ENCODE data around the gene STARD10. TPM values are rescaled to one million over a fixed set of nuclear protein-coding genes. Genes with fewer than 3 reads are reported as not detected.

Gene STARD10
- total and polyA plus RNA-seq, 2 of the 8 experiments (the other 6 are each of a cell fraction or from before 2014, with no cell fraction given): 23.7 to 35.7 TPM

DNA sequence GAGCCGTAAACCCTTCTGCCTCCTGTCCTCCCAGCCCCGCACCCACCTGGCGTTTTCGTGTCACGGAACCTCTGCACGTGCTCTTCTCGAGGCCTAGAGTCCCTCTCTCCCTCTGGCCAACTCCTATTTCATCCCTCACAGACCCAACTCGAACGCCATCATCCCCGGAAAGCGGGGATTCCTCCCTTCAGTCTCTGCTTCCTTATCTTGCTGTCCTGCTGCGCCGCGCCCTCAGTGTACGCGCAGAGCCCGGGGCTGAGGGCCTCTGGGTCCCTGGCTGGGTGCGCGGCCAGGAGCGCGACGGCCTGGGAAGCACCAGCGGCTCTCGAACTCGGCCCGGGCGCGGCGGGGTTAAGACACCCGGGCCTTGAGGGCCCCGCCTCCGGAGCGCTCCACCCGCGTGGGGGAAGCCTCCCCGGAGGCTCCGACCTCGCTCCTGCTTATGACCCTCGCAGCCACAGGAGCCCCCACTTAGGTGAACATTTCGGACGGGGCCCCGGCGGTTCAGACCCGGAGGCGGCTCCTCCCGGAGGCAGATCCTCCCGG lies 20.0 kb upstream of the STARD10 start:
- Histone ChIP-seq H3K56ac (replicated peaks; ENCODE audit: insufficient read length, low read depth, low read length) (peak overlapping the region; percentile 91), H3K14ac (ENCODE audit: insufficient read length) (no peak overlapping the region), H3K4me3 (ENCODE audit: extremely low read depth in 1 of 4, insufficient read depth in 2 of 4, low read depth in 3 of 4, low read length in 4 of 4) (peak overlapping the region; percentile 58 to 84 (median 79)), H2BK5ac (ENCODE audit: low read depth, low read length) (peak overlapping the region; percentile 60), H3K27me3 (replicated peaks in 1 of 4; ENCODE audit: control insufficient read depth in 3 of 4, extremely low read depth in 1 of 4, insufficient read depth in 3 of 4, low read length in 3 of 4) (peaks cover 0 to 7% (median 4%) of the 10 kb centered on the region in 4 experiments; a peak in 4 of 7 replicates), H3K4me1 (replicated peaks in 1 of 4; ENCODE audit: control insufficient read depth in 3 of 4, insufficient read depth in 4 of 4, low read length in 3 of 4) (peaks cover 0 to 15% (median 9%) of the 10 kb centered on the region in 4 experiments; a peak in 5 of 7 replicates), H2BK20ac (ENCODE audit: low read length) (no peak overlapping the region), H4K8ac (ENCODE audit: extremely low read depth, insufficient read depth, low read length) (peak overlapping the region; percentile 94), H2BK120ac (replicated peaks; ENCODE audit: low read depth, low read length) (peak overlapping the region; percentile 94), H3K36me3 (ENCODE audit: control insufficient read depth in 2 of 4, insufficient read depth in 4 of 4, low read length in 3 of 4) (0 out of 8 replicates have a peak, but pooled peaks cover 0 to 3% (median 0%) of the 10 kb centered on the region in 4 experiments), H3K4me2 (ENCODE audit: insufficient read depth in 1 of 2, low read depth in 2 of 2, low read length in 2 of 2) (peak overlapping the region; percentile 75 to 97), H3K23ac (ENCODE audit: insufficient read length) (no peak overlapping the region), H2AK5ac (ENCODE audit: low read depth, low read length) (no peak overlapping the region), H2AFZ (ENCODE audit: low read length) (peak overlapping the region; percentile 19), H2BK15ac (ENCODE audit: low read length) (no peak overlapping the region), H3K9me3 (ENCODE audit: insufficient read depth in 2 of 2, low read depth in 1 of 2, low read length in 1 of 2) (no peaks in the 10 kb centered on the region), H3K9ac (replicated peaks in 1 of 4; ENCODE audit: extremely low read depth in 1 of 4, low read depth in 3 of 4, low read length in 3 of 4) (peak overlapping the region; percentile 83 to 91 (median 88)), H3K18ac (ENCODE audit: extremely low read depth, low read length) (peak overlapping the region; percentile 90), H3K79me2 (ENCODE audit: control insufficient read depth in 1 of 2, insufficient read depth in 2 of 2, low read length in 2 of 2) (peaks cover 0 to 2% of the 10 kb centered on the region in 2 experiments; a peak in 1 of 4 replicates), H2BK12ac (ENCODE audit: low read depth, low read length) (peak overlapping the region; percentile 60; the same call in 1 of the 2 replicates), H3K79me1 (ENCODE audit: low read depth, low read length) (no peaks in the 10 kb centered on the region), H4K5ac (ENCODE audit: insufficient read length, low read depth, low read length) (peak overlapping the region; percentile 91), H4K20me1 (replicated peaks in 1 of 2; ENCODE audit: control insufficient read depth in 1 of 2, insufficient read depth in 2 of 2, low read length in 2 of 2) (peaks cover 0 to 6% of the 10 kb centered on the region in 2 experiments), H3K27ac (ENCODE audit: low read depth, low read length) (peak overlapping the region; percentile 93), H3K23me2 (ENCODE audit: low read depth, low read length) (peaks cover 12% of the 10 kb centered on the region; the same call in 1 of the 2 replicates), H4K91ac (replicated peaks; ENCODE audit: insufficient read length, low read length) (peak overlapping the region; percentile 95), H3K4ac (replicated peaks; ENCODE audit: insufficient read length, low read depth, low read length) (peak overlapping the region; percentile 75)
- ChIA-PET CTCF (ENCODE audit: partially characterized antibody) (interaction anchor here (0.7 to 5.7 kb wide), 22 partner anchors 15 to 761 kb away, joined by 3 to 51 read pairs (median 4); partner anchors contain the start of gene STARD10), POLR2A (ENCODE audit: partially characterized antibody) (interaction anchor here (0.9 to 1.9 kb wide), 9 partner anchors 9 to 137 kb away, joined by 3 to 13 read pairs (median 3); partner anchors contain the start of gene STARD10)
- 5% methylated on average over 43 of the region's 47 CpGs; no CpG with 5 or more reads in 1 of the 2 experiments for WGBS, 2 experiments (ENCODE audit: extremely low coverage in 1 of 2, insufficient coverage in 1 of 2, insufficient read length in 1 of 2, insufficient replicate concordance in 2 of 2, low coverage in 1 of 2, low lambda C conversion rate in 2 of 2, missing lambda C conversion rate in 1 of 2)
- no peak for FAIRE-seq
- DNase-seq (ENCODE audit: low read depth in 1 of 2, low spot score in 2 of 2): no peak
- peak; percentile 34 for TF ChIP-seq ASH2L (IDR thresholded peaks at IDR 0.05; ENCODE audit: low read length)
- no peak for TF ChIP-seq SIRT6 (IDR thresholded peaks at IDR 0.05; ENCODE audit: low read length)
- TF ChIP-seq, protein P1, sequence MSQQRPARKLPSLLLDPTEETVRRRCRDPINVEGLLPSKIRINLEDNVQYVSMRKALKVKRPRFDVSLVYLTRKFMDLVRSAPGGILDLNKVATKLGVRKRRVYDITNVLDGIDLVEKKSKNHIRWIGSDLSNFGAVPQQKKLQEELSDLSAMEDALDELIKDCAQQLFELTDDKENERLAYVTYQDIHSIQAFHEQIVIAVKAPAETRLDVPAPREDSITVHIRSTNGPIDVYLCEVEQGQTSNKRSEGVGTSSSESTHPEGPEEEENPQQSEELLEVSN (IDR thresholded peaks at IDR 0.05): peak; percentile 93
- no peak for TF ChIP-seq RAD21 (IDR thresholded peaks at IDR 0.05 in 1 of 2, conservative IDR thresholded peaks at IDR 0.05 in 1 of 2; ENCODE audit: low read depth in 2 of 2, low read length in 2 of 2)
- peak; percentile 35; the same call in 1 of the 2 replicates for TF ChIP-seq POLR2AphosphoS5 (IDR thresholded peaks at IDR 0.05; ENCODE audit: low read depth, low read length)
- TF ChIP-seq JUND (IDR thresholded peaks at IDR 0.05; ENCODE audit: low read length): peak; percentile 94
- peak; percentile 77 for TF ChIP-seq TBP (IDR thresholded peaks at IDR 0.05; ENCODE audit: low read depth, low read length)
- no peak for TF ChIP-seq JUN (IDR thresholded peaks at IDR 0.05; ENCODE audit: low read depth, low read length)
- TF ChIP-seq TAF1 (IDR thresholded peaks at IDR 0.05; ENCODE audit: low read depth, low read length): peak; percentile 72
- no peak for TF ChIP-seq SIN3A (conservative IDR thresholded peaks at IDR 0.05 in 1 of 2, IDR thresholded peaks at IDR 0.05 in 1 of 2; ENCODE audit: low read depth in 1 of 2, low read length in 2 of 2)
- TF ChIP-seq RBBP5 (IDR thresholded peaks at IDR 0.05; ENCODE audit: borderline replicate concordance, low read depth, low read length): peak; percentile 6; the same call in 1 of the 2 replicates

Measured in H1 (cell line).